Upper lobe of left lung (tissue), 4 donors: ENCODE results near the gene APLP1.

Source experiments
- POLR2A ChIP-seq, 4 donors: fragments of 450-650 bp; IDR thresholded peaks; one replicate each; pipeline ENCODE4 v1.5.1; 2016 to 2017; ENCODE audit warnings: antibody characterized with exemption in 4 of 4, mild to moderate bottlenecking in 2 of 4
- TF ChIP-seq, protein P1 (sequence below), 6 experiments: fragments of 450-650 bp in 4 of 6; fragments of 200-600 bp in 2 of 6; sonication (generic) in 2 of 6; IDR thresholded peaks; one replicate each; pipeline ENCODE4 v1.5.1; 2016 to 2019; ENCODE audit warnings: antibody characterized with exemption in 6 of 6

DNA sequence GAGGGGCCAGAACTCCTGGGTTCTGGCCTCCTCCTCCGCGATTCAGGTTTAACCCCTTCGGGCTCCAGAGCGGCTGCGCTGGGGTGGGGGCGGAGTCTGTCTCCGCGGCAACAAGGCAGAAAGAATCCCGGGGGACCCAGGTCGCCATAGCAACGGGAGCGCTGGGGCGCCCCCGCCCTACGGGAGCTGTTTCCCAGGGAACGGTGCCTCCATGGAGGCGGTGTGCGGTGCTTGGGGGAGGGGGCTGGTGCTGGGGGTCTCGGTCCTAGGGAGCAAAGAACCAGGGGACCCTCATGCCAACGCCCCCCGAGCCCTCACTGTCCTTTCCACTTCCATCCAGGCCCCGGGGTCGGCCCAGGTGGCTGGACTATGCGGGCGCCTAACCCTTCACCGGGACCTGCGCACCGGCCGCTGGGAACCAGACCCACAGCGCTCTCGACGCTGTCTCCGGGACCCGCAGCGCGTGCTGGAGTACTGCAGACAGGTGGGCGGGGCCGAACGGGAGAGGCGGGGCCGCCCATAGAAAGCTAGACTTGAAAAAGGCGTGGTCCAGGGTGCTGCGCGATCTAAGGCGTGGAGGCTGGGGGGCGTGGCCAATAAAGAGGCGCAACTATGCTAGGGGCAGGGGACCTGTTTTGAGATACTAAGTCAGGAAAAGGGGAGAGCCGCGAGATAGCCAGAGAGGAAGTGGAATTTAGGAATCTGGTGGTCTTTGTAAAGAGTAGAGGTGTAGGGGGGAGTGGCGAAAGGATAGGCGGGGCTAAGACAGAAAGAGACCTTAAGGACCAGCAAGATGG, 1.2 kb downstream of the APLP1 start:
- TF ChIP-seq, protein P1, sequence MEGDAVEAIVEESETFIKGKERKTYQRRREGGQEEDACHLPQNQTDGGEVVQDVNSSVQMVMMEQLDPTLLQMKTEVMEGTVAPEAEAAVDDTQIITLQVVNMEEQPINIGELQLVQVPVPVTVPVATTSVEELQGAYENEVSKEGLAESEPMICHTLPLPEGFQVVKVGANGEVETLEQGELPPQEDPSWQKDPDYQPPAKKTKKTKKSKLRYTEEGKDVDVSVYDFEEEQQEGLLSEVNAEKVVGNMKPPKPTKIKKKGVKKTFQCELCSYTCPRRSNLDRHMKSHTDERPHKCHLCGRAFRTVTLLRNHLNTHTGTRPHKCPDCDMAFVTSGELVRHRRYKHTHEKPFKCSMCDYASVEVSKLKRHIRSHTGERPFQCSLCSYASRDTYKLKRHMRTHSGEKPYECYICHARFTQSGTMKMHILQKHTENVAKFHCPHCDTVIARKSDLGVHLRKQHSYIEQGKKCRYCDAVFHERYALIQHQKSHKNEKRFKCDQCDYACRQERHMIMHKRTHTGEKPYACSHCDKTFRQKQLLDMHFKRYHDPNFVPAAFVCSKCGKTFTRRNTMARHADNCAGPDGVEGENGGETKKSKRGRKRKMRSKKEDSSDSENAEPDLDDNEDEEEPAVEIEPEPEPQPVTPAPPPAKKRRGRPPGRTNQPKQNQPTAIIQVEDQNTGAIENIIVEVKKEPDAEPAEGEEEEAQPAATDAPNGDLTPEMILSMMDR (IDR thresholded peaks at IDR 0.05) = no peak
- no peak for TF ChIP-seq POLR2A (IDR thresholded peaks at IDR 0.05)
